ENCODE results near the gene FAT1.

DNA sequence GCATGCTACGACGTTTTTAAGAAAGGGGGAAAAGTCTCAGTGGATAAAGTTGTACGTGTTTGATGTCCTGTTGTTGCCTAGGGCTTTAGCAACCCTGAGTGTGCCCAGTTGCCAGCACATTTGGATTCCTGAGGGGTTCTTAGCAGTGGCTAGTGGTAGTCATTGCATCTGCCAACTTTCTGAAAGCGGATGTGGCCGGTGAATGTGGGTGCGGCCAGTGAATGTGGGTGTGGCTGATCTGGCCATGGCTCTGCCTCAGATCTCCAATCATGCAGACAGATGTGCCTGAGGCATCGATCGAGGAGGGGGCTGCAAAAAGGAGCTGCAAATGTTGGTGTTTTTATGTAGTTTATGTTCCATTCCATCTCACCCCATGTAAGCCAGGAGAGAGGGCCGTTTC lies 41.5 kb upstream of the FAT1 start:
- TF ChIP-seq, protein P1, sequence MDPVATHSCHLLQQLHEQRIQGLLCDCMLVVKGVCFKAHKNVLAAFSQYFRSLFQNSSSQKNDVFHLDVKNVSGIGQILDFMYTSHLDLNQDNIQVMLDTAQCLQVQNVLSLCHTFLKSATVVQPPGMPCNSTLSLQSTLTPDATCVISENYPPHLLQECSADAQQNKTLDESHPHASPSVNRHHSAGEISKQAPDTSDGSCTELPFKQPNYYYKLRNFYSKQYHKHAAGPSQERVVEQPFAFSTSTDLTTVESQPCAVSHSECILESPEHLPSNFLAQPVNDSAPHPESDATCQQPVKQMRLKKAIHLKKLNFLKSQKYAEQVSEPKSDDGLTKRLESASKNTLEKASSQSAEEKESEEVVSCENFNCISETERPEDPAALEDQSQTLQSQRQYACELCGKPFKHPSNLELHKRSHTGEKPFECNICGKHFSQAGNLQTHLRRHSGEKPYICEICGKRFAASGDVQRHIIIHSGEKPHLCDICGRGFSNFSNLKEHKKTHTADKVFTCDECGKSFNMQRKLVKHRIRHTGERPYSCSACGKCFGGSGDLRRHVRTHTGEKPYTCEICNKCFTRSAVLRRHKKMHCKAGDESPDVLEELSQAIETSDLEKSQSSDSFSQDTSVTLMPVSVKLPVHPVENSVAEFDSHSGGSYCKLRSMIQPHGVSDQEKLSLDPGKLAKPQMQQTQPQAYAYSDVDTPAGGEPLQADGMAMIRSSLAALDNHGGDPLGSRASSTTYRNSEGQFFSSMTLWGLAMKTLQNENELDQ (CRISPR knock-in tag; IDR thresholded peaks at IDR 0.05; ENCODE audit: borderline replicate concordance), result no peak
- no peak for TF ChIP-seq POLR3A (IDR thresholded peaks at IDR 0.05; ENCODE audit: borderline replicate concordance, extremely low read depth, insufficient read depth, insufficient read length)
- TF ChIP-seq, protein P2, sequence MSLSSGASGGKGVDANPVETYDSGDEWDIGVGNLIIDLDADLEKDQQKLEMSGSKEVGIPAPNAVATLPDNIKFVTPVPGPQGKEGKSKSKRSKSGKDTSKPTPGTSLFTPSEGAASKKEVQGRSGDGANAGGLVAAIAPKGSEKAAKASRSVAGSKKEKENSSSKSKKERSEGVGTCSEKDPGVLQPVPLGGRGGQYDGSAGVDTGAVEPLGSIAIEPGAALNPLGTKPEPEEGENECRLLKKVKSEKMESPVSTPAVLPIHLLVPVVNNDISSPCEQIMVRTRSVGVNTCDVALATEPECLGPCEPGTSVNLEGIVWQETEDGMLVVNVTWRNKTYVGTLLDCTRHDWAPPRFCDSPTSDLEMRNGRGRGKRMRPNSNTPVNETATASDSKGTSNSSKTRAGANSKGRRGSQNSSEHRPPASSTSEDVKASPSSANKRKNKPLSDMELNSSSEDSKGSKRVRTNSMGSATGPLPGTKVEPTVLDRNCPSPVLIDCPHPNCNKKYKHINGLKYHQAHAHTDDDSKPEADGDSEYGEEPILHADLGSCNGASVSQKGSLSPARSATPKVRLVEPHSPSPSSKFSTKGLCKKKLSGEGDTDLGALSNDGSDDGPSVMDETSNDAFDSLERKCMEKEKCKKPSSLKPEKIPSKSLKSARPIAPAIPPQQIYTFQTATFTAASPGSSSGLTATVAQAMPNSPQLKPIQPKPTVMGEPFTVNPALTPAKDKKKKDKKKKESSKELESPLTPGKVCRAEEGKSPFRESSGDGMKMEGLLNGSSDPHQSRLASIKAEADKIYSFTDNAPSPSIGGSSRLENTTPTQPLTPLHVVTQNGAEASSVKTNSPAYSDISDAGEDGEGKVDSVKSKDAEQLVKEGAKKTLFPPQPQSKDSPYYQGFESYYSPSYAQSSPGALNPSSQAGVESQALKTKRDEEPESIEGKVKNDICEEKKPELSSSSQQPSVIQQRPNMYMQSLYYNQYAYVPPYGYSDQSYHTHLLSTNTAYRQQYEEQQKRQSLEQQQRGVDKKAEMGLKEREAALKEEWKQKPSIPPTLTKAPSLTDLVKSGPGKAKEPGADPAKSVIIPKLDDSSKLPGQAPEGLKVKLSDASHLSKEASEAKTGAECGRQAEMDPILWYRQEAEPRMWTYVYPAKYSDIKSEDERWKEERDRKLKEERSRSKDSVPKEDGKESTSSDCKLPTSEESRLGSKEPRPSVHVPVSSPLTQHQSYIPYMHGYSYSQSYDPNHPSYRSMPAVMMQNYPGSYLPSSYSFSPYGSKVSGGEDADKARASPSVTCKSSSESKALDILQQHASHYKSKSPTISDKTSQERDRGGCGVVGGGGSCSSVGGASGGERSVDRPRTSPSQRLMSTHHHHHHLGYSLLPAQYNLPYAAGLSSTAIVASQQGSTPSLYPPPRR (CRISPR knock-in tag; IDR thresholded peaks at IDR 0.05; ENCODE audit: borderline replicate concordance), result no peak
- TF ChIP-seq, protein P3, sequence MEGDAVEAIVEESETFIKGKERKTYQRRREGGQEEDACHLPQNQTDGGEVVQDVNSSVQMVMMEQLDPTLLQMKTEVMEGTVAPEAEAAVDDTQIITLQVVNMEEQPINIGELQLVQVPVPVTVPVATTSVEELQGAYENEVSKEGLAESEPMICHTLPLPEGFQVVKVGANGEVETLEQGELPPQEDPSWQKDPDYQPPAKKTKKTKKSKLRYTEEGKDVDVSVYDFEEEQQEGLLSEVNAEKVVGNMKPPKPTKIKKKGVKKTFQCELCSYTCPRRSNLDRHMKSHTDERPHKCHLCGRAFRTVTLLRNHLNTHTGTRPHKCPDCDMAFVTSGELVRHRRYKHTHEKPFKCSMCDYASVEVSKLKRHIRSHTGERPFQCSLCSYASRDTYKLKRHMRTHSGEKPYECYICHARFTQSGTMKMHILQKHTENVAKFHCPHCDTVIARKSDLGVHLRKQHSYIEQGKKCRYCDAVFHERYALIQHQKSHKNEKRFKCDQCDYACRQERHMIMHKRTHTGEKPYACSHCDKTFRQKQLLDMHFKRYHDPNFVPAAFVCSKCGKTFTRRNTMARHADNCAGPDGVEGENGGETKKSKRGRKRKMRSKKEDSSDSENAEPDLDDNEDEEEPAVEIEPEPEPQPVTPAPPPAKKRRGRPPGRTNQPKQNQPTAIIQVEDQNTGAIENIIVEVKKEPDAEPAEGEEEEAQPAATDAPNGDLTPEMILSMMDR (IDR thresholded peaks at IDR 0.05 in 2 of 3, conservative IDR thresholded peaks at IDR 0.05 in 1 of 3; ENCODE audit: insufficient read depth in 2 of 3, low read depth in 1 of 3, low read length in 3 of 3), result no peak
- no peak for TF ChIP-seq ZNF384 (IDR thresholded peaks at IDR 0.05; ENCODE audit: low read depth, low read length)
- TF ChIP-seq CHD4 (IDR thresholded peaks at IDR 0.05; ENCODE audit: insufficient read depth, insufficient replicate concordance, low read depth, low read length, poor library complexity, severe bottlenecking), result no peak
- TF ChIP-seq ETV6 (IDR thresholded peaks at IDR 0.05; ENCODE audit: borderline replicate concordance in 1 of 2, low read depth in 2 of 2, low read length in 1 of 2), result no peak
- TF ChIP-seq ETV6 (CRISPR knock-in tag; IDR thresholded peaks at IDR 0.05; ENCODE audit: borderline replicate concordance), result no peak
- TF ChIP-seq NBN (IDR thresholded peaks at IDR 0.05; ENCODE audit: low read depth), result no peak
